ENCODE data around the gene PUS1. TPM values are rescaled to one million over a fixed set of nuclear protein-coding genes. Genes with fewer than 3 reads are reported as not detected.
A peak's percentile ranks its signal among the peaks of the same experiment; 100 is the strongest.

PUS1 gene
- total RNA-seq, 1 donor from 2014 or later: 33.7 TPM

DNA sequence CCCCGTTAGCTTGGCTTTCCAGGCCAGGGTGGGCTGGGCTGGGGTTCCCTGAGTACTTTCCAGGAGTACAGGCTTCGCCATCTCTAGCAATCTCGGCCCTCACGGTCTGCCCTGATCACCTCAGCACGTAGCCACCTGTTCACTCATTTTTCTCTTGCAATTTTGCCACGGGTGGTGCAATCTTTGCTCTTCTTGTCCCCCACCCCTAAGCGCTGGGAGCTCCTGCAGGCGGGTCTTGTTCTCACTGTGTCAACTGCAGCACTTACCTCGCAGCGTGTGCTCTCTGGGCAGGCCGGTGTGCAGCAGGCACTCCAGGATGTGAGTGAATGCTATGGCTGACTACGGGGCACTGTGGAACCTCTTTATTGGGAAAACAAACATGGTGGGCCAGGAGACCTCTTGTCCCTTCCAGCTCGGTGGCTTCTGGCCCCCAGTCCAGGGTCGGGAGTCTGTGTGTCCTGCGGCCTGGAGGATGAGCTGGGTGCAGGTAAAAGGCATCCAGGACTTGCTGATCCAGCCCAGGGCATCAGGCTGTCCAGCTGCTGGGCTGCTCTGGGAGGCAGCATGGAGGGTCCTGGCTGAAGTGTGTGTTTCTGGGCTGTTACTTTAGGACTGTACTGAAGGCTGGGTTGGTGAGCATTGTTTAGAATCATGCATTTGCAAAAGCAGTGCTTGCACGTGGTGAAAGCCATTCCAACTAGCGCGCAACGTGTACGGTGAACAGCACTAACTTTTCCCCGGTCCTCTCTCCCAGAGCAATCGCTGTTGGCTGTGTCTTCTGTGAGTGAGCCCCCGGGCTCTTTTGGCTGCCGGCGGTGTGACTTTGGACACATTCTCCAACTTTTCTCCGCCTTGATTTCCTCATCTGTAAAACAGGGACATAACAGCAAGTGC is 36.1 kb upstream of the PUS1 start:
- H3K79me2 ChIP-seq (ENCODE audit: insufficient read depth, low read length): peaks cover 27% of the 10 kb centered on the region
- Mint-ChIP-seq H3K4me3 (ENCODE audit: unreplicated experiment) (peak overlapping the region; percentile 60), H3K4me1 (ENCODE audit: low read depth, unreplicated experiment) (no peaks in the 10 kb centered on the region), H3K27ac (ENCODE audit: unreplicated experiment) (no peak overlapping the region), H3K36me3 (ENCODE audit: low read depth, unreplicated experiment) (peaks cover 2% of the 10 kb centered on the region), H3K27me3 (ENCODE audit: low read depth, unreplicated experiment) (peaks cover 9% of the 10 kb centered on the region), H3K9me3 (ENCODE audit: unreplicated experiment) (no peaks in the 10 kb centered on the region)
- H3K27ac ChIP-seq (ENCODE audit: low read depth, low read length): no peak overlapping the region
- peak overlapping the region; percentile 4 for H2AFZ ChIP-seq (ENCODE audit: low read depth, low read length)
- no peak overlapping the region for H3K4me2 ChIP-seq (ENCODE audit: low read length)
- peaks cover 26% of the 10 kb centered on the region for H4K20me1 ChIP-seq (ENCODE audit: insufficient read depth, low read length)
- peaks cover 17% of the 10 kb centered on the region for H3K4me1 ChIP-seq (ENCODE audit: insufficient read depth, low read length)
- H3K4me3 ChIP-seq (ENCODE audit: insufficient read depth, low read depth, low read length): no peak overlapping the region
- no peaks in the 10 kb centered on the region for H3K36me3 ChIP-seq (ENCODE audit: insufficient read depth, low read length)
- no peak for DNase-seq (ENCODE audit: low read depth)
- H3K9me3 ChIP-seq (ENCODE audit: insufficient read depth, low read depth, low read length): no peaks in the 10 kb centered on the region
- peaks cover 2% of the 10 kb centered on the region for H3K27me3 ChIP-seq (ENCODE audit: insufficient read depth, low read length)
- TF ChIP-seq EZH2 (IDR thresholded peaks at IDR 0.05; ENCODE audit: insufficient read depth, low read length): no peak
- TF ChIP-seq, protein P1, sequence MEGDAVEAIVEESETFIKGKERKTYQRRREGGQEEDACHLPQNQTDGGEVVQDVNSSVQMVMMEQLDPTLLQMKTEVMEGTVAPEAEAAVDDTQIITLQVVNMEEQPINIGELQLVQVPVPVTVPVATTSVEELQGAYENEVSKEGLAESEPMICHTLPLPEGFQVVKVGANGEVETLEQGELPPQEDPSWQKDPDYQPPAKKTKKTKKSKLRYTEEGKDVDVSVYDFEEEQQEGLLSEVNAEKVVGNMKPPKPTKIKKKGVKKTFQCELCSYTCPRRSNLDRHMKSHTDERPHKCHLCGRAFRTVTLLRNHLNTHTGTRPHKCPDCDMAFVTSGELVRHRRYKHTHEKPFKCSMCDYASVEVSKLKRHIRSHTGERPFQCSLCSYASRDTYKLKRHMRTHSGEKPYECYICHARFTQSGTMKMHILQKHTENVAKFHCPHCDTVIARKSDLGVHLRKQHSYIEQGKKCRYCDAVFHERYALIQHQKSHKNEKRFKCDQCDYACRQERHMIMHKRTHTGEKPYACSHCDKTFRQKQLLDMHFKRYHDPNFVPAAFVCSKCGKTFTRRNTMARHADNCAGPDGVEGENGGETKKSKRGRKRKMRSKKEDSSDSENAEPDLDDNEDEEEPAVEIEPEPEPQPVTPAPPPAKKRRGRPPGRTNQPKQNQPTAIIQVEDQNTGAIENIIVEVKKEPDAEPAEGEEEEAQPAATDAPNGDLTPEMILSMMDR (IDR thresholded peaks at IDR 0.05; ENCODE audit: insufficient read depth, low read depth, low read length): no peak
- no peak overlapping the region for H3K9ac ChIP-seq (ENCODE audit: low read length)
- FAIRE-seq: no peak

DNA sequence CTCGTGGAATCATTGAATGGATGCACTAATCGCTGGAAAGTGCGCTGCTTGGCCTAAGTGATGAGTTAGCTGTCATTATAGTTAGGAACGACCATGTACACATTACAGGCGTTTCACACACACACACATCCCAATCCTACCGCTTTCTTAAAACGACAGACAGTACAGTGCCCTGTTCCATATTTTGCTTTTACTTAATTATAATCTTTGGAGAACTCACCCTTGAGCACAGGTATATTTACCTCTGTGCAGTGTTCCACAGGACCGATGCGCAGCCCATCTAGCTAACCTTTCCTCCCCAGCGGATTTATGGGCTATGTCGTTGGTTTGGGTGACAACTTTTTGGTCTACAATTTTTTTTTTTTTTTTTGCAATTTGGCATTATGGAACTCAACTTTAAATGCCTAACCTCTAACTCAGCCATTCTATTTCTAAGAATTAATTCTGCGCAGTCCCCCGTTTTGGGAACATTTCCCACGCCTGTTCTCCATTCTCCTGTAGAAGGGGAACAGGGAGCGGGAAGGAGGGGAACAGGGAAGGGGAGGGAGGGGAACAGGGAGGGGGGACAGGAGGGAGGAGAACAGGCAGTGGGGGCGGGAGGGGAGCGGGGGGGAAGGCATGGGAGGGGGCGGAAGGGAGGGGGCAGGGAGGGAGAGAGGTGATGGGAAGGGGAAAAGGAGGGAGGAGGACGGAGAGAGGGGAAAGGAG is 35.3 kb upstream of the PUS1 start:
- H3K36me3 Mint-ChIP-seq (ENCODE audit: low read depth, unreplicated experiment): peaks cover 2% of the 10 kb centered on the region
- Histone ChIP-seq H3K4me1 (ENCODE audit: insufficient read depth, low read length) (peaks cover 17% of the 10 kb centered on the region), H3K9ac (ENCODE audit: low read length) (no peak overlapping the region), H3K27me3 (ENCODE audit: insufficient read depth, low read length) (peaks cover under 1% of the 10 kb centered on the region), H3K79me2 (ENCODE audit: insufficient read depth, low read length) (peaks cover 31% of the 10 kb centered on the region), H3K9me3 (ENCODE audit: insufficient read depth, low read depth, low read length) (no peaks in the 10 kb centered on the region), H3K4me3 (ENCODE audit: insufficient read depth, low read depth, low read length) (no peak overlapping the region), H3K36me3 (ENCODE audit: insufficient read depth, low read length) (no peaks in the 10 kb centered on the region), H4K20me1 (ENCODE audit: insufficient read depth, low read length) (peaks cover 33% of the 10 kb centered on the region), H3K27ac (ENCODE audit: low read depth, low read length) (no peak overlapping the region), H3K4me2 (ENCODE audit: low read length) (peak overlapping the region; percentile 44), H2AFZ (ENCODE audit: low read depth, low read length) (no peak overlapping the region)
- no peak overlapping the region for H3K27ac Mint-ChIP-seq (ENCODE audit: unreplicated experiment)
- H3K4me1 Mint-ChIP-seq (ENCODE audit: low read depth, unreplicated experiment): no peaks in the 10 kb centered on the region
- DNase-seq (ENCODE audit: low read depth) (no peak), FAIRE-seq (no peak)
- no peak for TF ChIP-seq EZH2 (IDR thresholded peaks at IDR 0.05; ENCODE audit: insufficient read depth, low read length)
- peaks cover 8% of the 10 kb centered on the region for H3K27me3 Mint-ChIP-seq (ENCODE audit: low read depth, unreplicated experiment)
- peak overlapping the region; percentile 60 for H3K4me3 Mint-ChIP-seq (ENCODE audit: unreplicated experiment)
- no peaks in the 10 kb centered on the region for H3K9me3 Mint-ChIP-seq (ENCODE audit: unreplicated experiment)

DNA sequence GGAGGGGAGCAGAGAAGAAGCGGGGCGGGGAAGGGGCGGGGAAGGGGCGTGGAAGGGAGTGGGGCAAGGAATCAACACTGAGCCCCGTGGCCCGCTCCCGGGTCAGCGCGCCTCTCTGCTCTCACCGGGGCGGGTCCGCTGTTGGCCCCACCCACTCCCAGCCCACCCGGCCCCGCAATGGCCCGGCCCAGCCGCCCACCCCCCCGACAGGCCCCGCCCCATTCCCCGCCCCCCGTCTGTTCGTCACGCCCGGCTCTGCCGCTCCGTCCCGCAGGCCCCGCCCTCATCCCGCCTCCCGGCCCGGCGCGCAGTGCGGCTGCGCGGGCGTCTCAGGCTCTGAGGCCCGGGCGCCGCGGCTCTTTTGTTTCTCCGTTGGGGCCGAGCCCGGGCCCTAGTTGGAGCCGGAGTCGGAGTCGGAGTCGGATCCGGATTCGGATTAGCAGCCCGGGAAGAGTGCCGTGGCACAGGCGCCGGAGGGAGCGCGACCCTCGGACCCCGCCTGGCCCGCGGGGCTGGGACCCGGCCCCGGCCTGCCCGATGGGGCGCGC is 34.7 kb upstream of the PUS1 start, which contains the start of gene ULK1:
TSS of gene ULK1 (plus strand) at position 310 of the 548 bp plus-strand sequence. CDS start 380 bp downstream, outside the sequence.
- no peaks in the 10 kb centered on the region for H3K36me3 ChIP-seq (ENCODE audit: insufficient read depth, low read length)
- H3K27ac ChIP-seq (ENCODE audit: low read depth, low read length): peak within 1 kb of the TSS; percentile 91
- H4K20me1 ChIP-seq (ENCODE audit: insufficient read depth, low read length): peaks cover 33% of the 10 kb centered on the region
- Mint-ChIP-seq H3K4me3 (ENCODE audit: unreplicated experiment) (peak within 1 kb of the TSS; percentile 87), H3K27ac (ENCODE audit: unreplicated experiment) (peak within 1 kb of the TSS; percentile 81), H3K36me3 (ENCODE audit: low read depth, unreplicated experiment) (peaks cover 2% of the 10 kb centered on the region), H3K9me3 (ENCODE audit: unreplicated experiment) (no peaks in the 10 kb centered on the region), H3K4me1 (ENCODE audit: low read depth, unreplicated experiment) (no peaks in the 10 kb centered on the region), H3K27me3 (ENCODE audit: low read depth, unreplicated experiment) (peaks cover 3% of the 10 kb centered on the region)
- H2AFZ ChIP-seq (ENCODE audit: low read depth, low read length): peak within 1 kb of the TSS; percentile 47
- peaks cover 31% of the 10 kb centered on the region for H3K79me2 ChIP-seq (ENCODE audit: insufficient read depth, low read length)
- TF ChIP-seq, protein P1 (IDR thresholded peaks at IDR 0.05; ENCODE audit: insufficient read depth, low read depth, low read length): no peak
- TF ChIP-seq EZH2 (IDR thresholded peaks at IDR 0.05; ENCODE audit: insufficient read depth, low read length): no peak
- peak within 1 kb of the TSS; percentile 70 for H3K4me3 ChIP-seq (ENCODE audit: insufficient read depth, low read depth, low read length)
- FAIRE-seq (no peak), DNase-seq (ENCODE audit: low read depth) (peak; percentile 56)
- H3K4me1 ChIP-seq (ENCODE audit: insufficient read depth, low read length): peaks cover 17% of the 10 kb centered on the region
- no peaks in the 10 kb centered on the region for H3K9me3 ChIP-seq (ENCODE audit: insufficient read depth, low read depth, low read length)
- peak within 1 kb of the TSS; percentile 100 for H3K4me2 ChIP-seq (ENCODE audit: low read length)
- no peaks in the 10 kb centered on the region for H3K27me3 ChIP-seq (ENCODE audit: insufficient read depth, low read length)
- H3K9ac ChIP-seq (ENCODE audit: low read length): peak within 1 kb of the TSS; percentile 90

Data from astrocyte (in vitro differentiated cells and primary cell).